Pulmonary artery endothelial cell (primary cell): Measurements from ENCODE around the gene MRPS31. TPM values are rescaled to one million over a fixed set of nuclear protein-coding genes. Genes with fewer than 3 reads are reported as not detected.

Experiments used
- total RNA-seq: library from RNA; depleted of rRNA; stranded (reverse); fragments of >200 nt; gene quantifications from 2 replicates; pipeline ENCODE4 v1.2.3, GENCODE V29; 2014

The MRPS31 gene
- total RNA-seq, 1 donor from 2014 or later = 12.8 TPM

Other genes with a start within 250 kb of the MRPS31 start
- gene FOXO1, start 104.5 kb downstream of the MRPS31 start, total RNA-seq = 23.5 and 25.2 TPM in 2 replicates
- gene SLC25A15, start 18.4 kb upstream of the MRPS31 start, total RNA-seq = 28.8 and 31.9 TPM in 2 replicates
- 63.6 and 71.3 TPM in 2 replicates for gene ELF1, start 248.1 kb upstream of the MRPS31 start, total RNA-seq